ENCODE data around the gene IGF2BP1. TPM values are rescaled to one million over a fixed set of nuclear protein-coding genes. Genes with fewer than 3 reads are reported as not detected.
"Not testable (repeated sequence)": the region's sequence is repeated elsewhere in the genome, so short reads cannot be mapped to it uniquely, and the experiment has no call there.

IGF2BP1 gene
- total RNA-seq, 1 experiment from 2014 or later = 8.6 TPM

DNA sequence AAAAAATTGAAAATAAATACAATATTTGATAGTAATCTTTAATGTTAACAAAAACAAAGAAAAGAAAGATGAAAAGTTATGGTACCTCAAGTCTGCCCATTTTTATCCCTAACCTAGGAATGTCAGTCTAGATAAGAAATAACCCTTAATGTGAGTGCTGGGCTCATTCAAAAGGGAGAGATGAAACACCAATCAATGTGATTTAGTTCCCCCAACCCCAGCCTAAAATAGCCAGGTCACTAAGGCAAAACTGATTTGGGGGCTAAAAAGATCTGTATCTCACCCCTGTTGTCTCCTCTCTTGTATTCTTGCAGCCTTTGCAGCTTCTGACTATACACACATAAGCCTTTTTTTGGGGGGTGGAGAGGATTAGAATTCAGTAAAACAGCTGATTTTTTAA lies 3.2 kb upstream of the IGF2BP1 start:
- no peak for DNase-seq (ENCODE audit: low read depth, low spot score)
- in situ Hi-C loops (cut with HindIII; ENCODE audit: low pct_unique_long_range_greater_than_20kb, low sequenced_read_pairs) = no loop called here

DNA sequence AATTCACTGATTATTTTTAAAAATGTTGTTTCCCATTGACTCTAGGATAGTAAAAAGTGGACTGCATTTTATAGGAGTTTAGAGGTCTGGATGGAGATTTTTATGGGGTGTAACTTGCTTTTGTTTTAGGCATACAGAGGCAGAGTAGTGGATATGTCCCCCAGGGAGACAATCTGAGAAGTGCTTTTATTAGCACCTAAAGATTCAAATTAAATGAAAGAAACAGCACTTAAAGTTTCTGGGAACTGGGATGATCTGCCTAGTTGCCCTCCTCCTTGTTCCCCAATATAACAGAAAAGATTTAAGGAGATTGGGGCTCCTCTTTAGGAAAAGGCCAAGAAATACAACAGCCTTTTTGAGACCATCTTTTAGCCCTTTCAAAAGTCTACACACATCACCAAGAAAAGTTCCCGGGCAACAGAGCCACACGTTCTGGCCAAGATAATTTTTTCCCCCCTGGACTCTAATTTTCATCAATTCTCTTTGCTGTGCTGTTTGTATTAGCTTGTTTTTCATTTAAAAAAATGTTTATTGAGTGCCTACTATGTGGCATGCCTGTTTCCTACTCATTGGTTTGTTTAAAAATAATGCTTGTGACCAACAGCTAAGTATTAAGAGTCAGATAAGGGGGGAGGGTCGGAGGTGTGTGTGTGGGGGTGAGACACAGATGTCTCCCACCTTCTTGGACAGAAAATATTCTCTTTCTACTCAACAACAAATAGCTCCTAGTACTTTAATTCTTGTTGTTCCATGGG lies 2.5 kb upstream of the IGF2BP1 start:
- peak; percentile 32 for DNase-seq (ENCODE audit: low read depth, low spot score)
- in situ Hi-C loops (cut with HindIII; ENCODE audit: low pct_unique_long_range_greater_than_20kb, low sequenced_read_pairs) = no loop called here

DNA sequence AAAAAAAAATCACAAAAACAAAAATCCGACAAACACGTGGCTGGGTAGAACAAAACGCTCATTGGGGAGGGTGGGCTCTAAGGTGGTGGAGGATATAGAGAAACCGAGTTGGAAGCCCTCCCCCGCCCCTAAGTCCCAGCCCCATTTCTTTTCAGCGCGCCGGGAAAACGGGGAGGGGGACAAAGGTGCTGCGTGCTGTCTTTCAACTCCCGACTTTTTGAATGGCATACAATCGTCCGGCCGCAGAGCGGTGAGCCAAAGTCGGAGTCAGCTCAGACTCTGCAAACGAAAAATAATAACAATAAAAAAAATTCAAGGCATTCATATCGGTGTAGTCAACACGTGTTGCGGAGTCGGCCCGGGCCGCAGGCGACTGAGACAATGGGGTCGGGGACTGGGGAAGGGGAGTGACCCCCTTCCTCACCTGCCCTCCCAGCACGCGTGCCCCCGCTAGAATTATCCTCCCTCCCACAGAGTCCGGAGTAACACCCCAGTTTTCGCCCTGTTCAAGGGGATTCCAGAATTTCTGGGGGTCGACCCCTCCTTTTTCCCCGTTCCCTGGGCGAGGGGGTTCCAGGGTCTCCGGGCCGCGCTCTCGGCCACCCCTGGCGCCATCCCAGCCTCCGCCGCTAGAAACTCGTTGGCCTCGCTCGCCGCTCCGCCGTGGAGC lies 1.7 kb upstream of the IGF2BP1 start:
- DNase-seq (ENCODE audit: low read depth, low spot score) = peak; percentile 26
- in situ Hi-C loops (cut with HindIII; ENCODE audit: low pct_unique_long_range_greater_than_20kb, low sequenced_read_pairs) = no loop called here

DNA sequence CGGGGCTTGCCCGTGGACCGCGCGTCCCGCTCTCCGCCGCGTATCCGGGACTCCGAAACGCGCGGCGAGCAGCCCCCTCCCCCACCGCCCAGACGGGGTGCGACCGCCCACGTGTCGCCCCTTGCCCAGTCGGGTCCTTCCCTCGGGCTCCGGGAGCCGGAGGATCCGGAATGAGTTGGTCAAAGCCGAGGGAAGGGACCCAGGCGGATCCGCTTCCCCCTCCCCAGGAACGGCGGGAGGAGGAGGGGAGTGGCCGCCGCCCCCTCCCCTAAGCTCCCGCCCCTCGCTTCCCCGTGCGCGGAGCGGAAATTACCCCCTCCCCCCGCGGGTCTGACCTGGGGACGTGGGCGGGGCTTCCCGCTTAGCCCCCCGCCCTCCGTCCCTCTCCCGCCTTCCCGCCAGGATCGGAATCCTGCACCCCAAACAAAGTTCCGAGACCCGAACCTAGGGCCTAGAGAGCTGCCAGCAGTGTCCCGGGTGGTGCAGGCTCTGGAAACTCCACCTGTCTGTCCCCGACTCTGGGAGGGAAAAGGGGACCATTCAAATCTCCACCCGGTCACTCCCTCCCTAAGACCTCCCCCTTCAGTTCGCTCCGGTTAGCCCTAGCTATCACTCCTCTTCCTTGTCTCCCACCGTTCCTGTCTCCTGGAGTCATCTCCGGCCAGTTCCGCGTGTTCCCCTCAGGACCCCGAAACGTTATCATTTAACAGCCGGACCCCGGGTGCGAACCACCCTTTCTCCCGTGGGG lies 1.0 kb upstream of the IGF2BP1 start:
- peak; percentile 79 for DNase-seq (ENCODE audit: low read depth, low spot score)
- in situ Hi-C loops (cut with HindIII; ENCODE audit: low pct_unique_long_range_greater_than_20kb, low sequenced_read_pairs) = no loop called here

DNA sequence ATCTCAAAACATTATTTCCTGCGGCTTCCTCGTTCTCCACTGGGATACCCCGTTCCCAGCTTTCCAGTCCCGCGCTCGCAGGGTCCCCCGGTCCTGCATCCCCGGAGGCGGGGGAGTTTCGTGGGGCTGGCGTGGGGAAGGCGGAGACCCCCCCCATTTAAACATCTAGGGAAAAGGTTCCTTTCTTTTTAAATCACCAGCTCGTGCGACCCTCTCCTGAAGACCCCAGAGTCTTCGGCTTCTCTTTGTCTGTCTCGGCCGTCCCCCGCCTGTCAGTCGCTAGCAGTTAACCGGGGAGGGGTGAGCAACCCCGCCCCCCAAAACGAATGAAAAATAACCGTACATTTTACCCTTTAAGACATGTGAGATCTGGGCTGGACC lies 473 bp upstream of the IGF2BP1 start:
- DNase-seq (ENCODE audit: low read depth, low spot score) = no peak
- in situ Hi-C loops (cut with HindIII; ENCODE audit: low pct_unique_long_range_greater_than_20kb, low sequenced_read_pairs) = no loop called here

DNA sequence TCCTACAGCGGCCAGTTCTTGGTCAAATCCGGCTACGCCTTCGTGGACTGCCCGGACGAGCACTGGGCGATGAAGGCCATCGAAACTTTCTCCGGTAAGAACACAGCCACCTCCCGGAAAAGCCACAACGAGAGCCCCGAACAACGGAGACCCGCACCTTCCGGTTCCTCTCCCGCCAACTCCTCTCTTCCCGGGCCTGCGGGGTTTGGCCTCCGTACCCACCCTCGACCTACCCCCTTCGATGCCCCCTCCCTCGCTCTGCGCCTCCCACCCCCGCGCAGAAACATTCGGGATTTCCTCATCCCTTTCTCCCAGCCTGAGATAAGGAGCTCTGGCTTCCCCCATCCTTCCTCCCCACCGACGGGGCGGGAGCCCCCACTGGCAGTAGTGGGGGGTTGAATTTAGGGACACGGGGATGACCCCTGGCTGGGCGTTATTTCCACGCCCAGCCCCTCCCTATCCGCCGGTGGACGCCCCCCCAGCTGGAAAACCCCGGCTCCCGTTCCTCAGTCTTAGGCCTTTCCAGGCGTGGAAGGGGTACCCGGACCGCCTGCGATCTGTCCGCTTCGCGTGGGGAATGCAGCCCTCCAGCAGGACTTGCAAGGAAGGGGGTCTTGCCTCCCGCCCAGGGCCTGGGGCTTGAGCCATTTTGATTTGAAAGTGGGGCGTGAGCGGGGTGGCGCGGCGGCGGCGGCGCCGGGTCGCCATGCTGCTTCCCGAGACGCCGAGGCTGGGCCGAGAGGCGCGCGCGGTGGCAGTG lies 822 bp downstream of the IGF2BP1 start:
- no peak for DNase-seq (ENCODE audit: low read depth, low spot score)
- in situ Hi-C loops (cut with HindIII; ENCODE audit: low pct_unique_long_range_greater_than_20kb, low sequenced_read_pairs) = no loop called here

DNA sequence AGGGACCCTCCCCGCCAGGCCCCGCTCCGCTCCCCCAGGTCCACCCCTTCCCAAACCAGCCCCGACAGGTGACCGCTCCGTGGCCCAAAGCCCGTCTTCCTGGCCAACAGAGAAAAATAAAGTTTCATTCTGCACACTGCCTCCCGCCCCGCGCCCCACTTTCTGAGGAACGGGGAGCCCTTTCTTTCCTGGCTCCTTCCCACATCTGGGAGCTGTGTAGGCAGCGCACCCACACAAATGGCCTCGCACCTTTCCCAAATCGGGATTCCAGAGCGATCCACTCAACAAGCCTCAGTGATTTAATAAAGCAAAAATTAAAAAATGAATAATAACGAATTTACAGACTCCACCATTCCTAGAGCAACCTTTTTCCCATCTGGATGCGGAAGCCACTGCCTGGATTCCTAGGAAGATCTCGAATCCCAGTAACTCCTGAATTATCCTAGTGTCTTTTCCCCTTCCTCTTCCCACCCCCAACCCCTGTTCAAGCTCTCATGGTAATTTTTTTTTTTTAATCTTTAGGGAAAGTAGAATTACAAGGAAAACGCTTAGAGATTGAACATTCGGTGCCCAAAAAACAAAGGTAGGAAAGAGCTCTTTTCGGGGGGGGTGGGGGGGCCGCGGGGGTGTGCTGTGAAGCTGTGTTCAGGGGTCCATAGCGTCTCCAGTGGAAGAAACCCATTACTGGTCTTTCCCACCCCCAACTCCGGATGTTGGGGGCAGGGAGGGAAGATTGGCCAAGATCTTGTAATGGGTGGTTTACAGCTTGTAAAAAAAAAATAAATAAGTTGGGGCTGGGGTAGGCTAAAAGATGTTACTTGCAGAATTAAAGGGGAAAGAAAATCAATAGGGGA lies 1.6 kb downstream of the IGF2BP1 start:
- in situ Hi-C loops (cut with HindIII; ENCODE audit: low pct_unique_long_range_greater_than_20kb, low sequenced_read_pairs) = no loop called here
- DNase-seq (ENCODE audit: low read depth, low spot score) = no peak

DNA sequence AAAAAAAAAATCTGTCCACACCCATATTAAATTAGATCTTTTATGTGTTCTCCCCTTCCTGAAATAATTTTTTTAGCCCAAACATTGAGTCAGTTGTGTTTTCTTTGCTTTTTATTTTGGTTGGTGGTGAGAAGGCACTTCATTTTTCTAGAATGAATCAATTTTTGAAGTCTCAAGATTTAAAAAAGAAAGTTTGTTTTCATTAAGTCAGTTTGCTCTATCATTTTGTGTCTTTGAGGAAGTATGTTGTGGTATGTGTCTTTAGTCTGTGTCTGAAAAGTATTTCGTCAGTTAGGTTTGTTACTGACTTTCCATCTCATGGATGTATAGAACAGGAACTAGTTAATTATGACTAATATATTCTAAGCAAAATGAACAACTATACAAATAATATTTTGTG lies 3.8 kb downstream of the IGF2BP1 start:
- no peak for DNase-seq (ENCODE audit: low read depth, low spot score)
- in situ Hi-C loops (cut with HindIII; ENCODE audit: low pct_unique_long_range_greater_than_20kb, low sequenced_read_pairs) = no loop called here

DNA sequence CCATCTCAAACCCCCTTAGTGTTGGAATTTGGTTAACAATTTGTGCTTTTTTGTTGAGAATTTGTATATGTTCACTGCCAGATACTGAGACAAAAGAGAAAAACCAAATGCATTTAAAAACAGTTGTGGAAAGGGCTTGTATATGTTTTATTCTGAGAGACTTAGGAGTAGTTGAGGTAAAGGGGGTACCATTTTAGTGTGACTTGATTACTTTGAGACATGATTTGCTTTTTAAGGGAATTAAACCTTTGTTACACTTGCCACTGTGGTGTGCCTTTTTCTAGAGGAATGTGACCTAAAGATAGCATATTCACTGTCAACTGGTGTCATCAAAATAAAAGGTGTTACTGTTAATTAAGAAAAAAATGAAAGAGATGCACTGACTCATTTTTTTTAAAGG lies 4.5 kb downstream of the IGF2BP1 start:
- DNase-seq (ENCODE audit: low read depth, low spot score) = no peak
- in situ Hi-C loops (cut with HindIII; ENCODE audit: low pct_unique_long_range_greater_than_20kb, low sequenced_read_pairs) = no loop called here

DNA sequence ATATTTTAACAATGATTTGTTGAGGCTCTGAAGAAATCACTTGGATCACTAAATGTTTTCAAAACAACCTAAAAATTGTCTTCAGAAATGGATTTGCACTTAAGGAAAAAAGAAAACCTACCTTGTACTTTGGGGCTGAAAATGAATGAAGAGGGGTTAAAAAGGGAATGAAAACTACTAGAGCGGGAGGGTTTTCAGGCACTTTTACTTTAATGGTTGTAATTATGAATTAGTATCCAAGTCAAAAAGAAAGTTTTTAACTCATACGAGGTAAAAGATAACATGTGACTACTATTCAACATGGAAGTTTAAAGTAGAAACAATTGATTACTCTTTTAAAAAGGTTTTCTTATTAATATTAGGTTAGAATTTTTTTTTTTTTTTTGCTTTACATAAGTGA lies 5.1 kb downstream of the IGF2BP1 start:
- in situ Hi-C loops (cut with HindIII; ENCODE audit: low pct_unique_long_range_greater_than_20kb, low sequenced_read_pairs) = no loop called here
- no peak for DNase-seq (ENCODE audit: low read depth, low spot score)

DNA sequence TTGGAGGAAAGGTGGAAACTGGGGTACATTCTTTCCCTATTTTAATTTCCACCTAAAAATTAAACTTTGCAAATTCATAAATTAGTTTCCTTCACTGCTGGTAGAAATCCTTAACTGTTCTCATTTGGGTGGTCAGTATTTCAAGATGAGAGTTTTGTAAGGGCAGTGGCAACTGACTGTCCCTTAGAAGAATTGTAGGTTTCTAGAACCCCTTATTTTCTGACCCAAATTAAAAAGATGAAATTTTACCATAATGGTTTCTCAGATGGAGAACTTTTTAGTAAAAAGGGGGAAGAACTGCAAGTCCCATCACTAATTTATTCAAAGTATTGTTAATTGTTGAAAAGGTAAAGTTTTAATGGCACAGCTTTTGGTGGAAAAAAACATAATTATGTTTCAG lies 5.6 kb downstream of the IGF2BP1 start:
- in situ Hi-C loops (cut with HindIII; ENCODE audit: low pct_unique_long_range_greater_than_20kb, low sequenced_read_pairs) = no loop called here

DNA sequence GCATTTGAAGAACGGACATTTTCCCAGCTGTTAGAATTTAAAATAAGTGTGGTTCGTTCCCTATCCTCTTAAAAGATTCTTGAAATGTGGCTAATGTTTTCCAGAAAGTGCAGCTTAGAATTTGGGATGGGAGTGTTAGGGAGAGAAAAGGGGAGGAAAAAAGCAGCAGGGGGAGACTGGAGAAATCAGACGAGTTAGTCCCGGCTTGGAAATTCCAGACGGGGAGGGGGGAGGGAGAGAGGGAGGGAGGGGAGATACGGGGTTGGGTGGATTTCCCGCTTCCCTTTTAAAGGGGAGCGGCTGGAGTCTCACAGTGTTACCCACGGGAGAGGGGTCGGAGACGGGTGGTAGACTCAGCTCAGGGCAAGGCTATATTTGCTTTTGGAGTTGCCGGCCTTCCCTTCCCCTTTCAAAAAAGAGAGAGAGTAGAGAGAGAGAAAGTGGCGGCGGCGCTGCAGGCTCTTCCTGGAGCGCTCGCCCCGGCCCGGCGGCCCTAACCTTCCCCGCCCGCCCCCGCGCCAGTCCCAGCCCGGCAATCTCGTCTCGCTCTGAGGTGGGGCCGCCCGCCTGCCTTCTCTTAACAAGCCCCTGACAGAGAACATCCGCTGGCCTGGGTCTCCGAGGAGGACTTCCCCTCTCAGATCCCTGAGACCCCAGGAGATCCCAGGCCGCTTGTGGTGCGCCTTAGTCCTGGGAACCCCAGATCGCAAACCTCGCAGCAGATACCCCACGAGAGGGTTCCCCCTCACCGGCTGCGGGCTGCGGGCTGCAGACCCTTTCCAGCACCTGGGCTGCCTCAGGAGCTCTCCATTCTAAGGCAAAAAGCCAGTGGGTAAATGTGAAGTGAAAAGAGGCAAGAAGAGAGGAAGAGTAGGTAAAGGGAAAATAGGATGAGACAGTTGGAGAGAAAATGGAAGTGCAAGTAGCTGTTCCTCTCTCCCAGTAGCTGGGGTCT lies 6.6 kb downstream of the IGF2BP1 start:
- in situ Hi-C loops (cut with HindIII; ENCODE audit: low pct_unique_long_range_greater_than_20kb, low sequenced_read_pairs) = no loop called here
- DNase-seq (ENCODE audit: low read depth, low spot score) = no peak

More for the DNA sequence above, 5.6 kb downstream of the IGF2BP1 start:
- no peak for DNase-seq (ENCODE audit: low read depth, low spot score)

DNA sequence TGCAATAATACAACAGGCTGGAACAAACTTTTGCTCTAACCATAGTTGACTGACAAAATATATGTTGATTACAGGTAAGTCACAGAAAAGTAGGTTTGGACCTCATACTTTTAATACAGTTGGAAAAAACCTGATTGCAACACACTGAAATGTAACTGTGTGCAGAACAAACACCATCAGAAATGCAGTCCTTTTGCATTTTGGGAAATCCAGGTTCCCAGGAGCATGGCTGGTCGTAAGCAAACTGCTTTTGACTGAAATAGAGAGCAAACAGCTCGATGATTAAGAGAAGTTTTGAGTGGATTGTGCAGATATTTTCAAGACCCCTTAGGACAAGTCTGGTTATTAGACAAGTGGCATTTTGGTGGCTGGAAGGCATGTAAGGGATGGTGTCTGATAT lies 8.0 kb downstream of the IGF2BP1 start:
- in situ Hi-C loops (cut with HindIII; ENCODE audit: low pct_unique_long_range_greater_than_20kb, low sequenced_read_pairs) = no loop called here
- DNase-seq (ENCODE audit: low read depth, low spot score) = no peak

DNA sequence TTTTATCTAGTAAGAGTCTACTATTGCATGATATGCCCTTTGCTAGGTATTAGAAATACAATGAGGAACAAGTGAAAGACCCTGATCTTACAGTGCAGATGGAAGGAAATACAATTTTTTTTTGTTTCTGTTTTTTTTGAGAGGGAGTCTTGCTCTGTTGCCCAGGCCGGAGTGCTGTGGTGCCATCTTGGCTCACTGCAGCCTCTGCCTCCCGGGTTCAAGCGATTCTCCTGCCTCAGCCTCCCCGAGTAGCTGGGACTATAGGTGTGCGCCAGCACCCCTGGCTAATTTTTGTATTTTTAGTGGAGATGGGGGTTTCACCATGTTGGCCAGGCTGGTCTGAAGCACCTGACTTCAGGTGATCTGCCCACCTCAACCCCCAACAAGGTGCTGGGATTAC lies 11.7 kb downstream of the IGF2BP1 start:
- DNase-seq (ENCODE audit: low read depth, low spot score); in situ Hi-C loops (cut with HindIII; ENCODE audit: low pct_unique_long_range_greater_than_20kb, low sequenced_read_pairs): not testable (repeated sequence)

DNA sequence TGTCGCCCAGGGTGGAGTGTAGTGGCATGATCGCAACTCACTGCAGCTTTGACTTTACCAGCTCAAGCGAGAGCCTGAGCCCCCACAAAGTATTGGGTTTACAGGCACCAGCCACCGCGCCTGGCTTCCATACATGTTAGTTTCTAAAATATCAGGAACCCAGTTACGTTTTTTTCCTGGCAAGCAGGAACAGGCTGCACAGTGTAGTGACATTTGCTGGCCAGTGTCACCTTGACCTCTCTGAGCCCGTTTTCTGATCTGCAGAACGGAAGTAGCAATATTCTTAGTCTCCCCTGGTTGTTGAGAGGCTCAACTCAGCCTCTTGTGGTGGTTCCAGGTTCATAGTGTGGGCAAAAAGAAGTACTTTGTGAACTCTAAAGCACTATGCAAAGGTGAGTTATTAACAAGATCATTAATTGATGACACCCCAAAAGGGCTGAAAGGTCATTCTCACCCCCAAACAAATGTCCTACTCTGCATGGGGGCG lies 15.6 kb downstream of the IGF2BP1 start:
- in situ Hi-C loops (cut with HindIII; ENCODE audit: low pct_unique_long_range_greater_than_20kb, low sequenced_read_pairs) = no loop called here
- DNase-seq (ENCODE audit: low read depth, low spot score) = no peak
